Measurements from ENCODE around the gene ZNHIT1. TPM values are rescaled to one million over a fixed set of nuclear protein-coding genes. Genes with fewer than 3 reads are reported as not detected.

The ZNHIT1 gene
- total RNA-seq, 2 experiments from 2014 or later = 31.7 to 35.3 TPM

GRCh38 chr7:101238226-101239182, 20.5 kb downstream of the ZNHIT1 start:
- Mint-ChIP-seq H3K4me1 (ENCODE audit: low read depth) (peaks cover 9% of the 10 kb centered on the region), H3K9me3 (no peaks in the 10 kb centered on the region), H3K27ac (no peak overlapping the region), H3K36me3 (ENCODE audit: low read depth) (peaks cover 8% of the 10 kb centered on the region), H3K27me3 (ENCODE audit: low read depth) (no peaks in the 10 kb centered on the region), H3K4me3 (no peak overlapping the region)
- intact Hi-C loops (cut with micrococcal nuclease) = no loop called here
- CTCF ChIA-PET = interaction anchor here (0.8 to 1.0 kb wide), 2 partner anchors 44 to 95 kb away, joined by 4 read pairs; no protein-coding TSS in a partner anchor
- no peak for DNase-seq

GRCh38 chr7:101239191-101239950, 21.4 kb downstream of the ZNHIT1 start:
- intact Hi-C loops (cut with micrococcal nuclease) = no loop called here
- DNase-seq = no peak
- no peak overlapping the region for H3K4me3 Mint-ChIP-seq
- no peaks in the 10 kb centered on the region for H3K9me3 Mint-ChIP-seq
- no peaks in the 10 kb centered on the region for H3K27me3 Mint-ChIP-seq (ENCODE audit: low read depth)
- H3K27ac Mint-ChIP-seq = no peak overlapping the region
- H3K4me1 Mint-ChIP-seq (ENCODE audit: low read depth) = peaks cover 15% of the 10 kb centered on the region
- CTCF ChIA-PET = interaction anchor here (0.8 to 1.0 kb wide), 2 partner anchors 43 to 95 kb away, joined by 4 read pairs; no protein-coding TSS in a partner anchor
- H3K36me3 Mint-ChIP-seq (ENCODE audit: low read depth) = peaks cover 8% of the 10 kb centered on the region

DNA sequence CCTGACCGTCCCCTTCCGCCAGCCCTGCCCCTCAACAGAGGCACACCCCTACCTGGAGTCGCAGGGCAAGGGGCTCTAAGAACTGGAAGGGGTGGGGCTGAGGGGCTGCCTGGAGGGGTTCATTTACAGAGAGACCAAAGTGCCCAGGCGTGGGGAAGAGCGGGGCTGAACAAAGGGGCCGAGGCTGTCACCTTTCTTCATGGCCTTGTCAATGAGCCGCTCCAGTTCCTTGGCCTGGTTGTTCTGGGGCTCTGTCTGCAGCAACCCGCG, 21.9 kb downstream of the ZNHIT1 start:
- H3K27me3 Mint-ChIP-seq (ENCODE audit: low read depth) = no peaks in the 10 kb centered on the region
- H3K4me1 Mint-ChIP-seq (ENCODE audit: low read depth) = peaks cover 15% of the 10 kb centered on the region
- DNase-seq = no peak
- H3K4me3 Mint-ChIP-seq = no peak overlapping the region
- no peak overlapping the region for H3K27ac Mint-ChIP-seq
- intact Hi-C loops (cut with micrococcal nuclease) = loop anchor here (5.0 to 10.0 kb wide), 2 partner anchors 38 to 345 kb away; partner anchors contain the start of genes ACHE and MOGAT3
- CTCF ChIA-PET = no interaction called here
- no peaks in the 10 kb centered on the region for H3K9me3 Mint-ChIP-seq
- peaks cover 8% of the 10 kb centered on the region for H3K36me3 Mint-ChIP-seq (ENCODE audit: low read depth)

GRCh38 chr7:101240226-101241014, 22.5 kb downstream of the ZNHIT1 start:
- CTCF ChIA-PET = interaction anchor here (0.6 to 1.0 kb wide), 2 partner anchors 31 to 48 kb away, joined by 3 to 7 read pairs; no protein-coding TSS in a partner anchor
- no peaks in the 10 kb centered on the region for H3K27me3 Mint-ChIP-seq (ENCODE audit: low read depth)
- H3K27ac Mint-ChIP-seq = no peak overlapping the region
- intact Hi-C loops (cut with micrococcal nuclease) = loop anchor here (5.0 to 10.0 kb wide), 2 partner anchors 38 to 346 kb away; partner anchors contain the start of genes ACHE and MOGAT3
- H3K4me1 Mint-ChIP-seq (ENCODE audit: low read depth) = peaks cover 20% of the 10 kb centered on the region
- H3K9me3 Mint-ChIP-seq = no peaks in the 10 kb centered on the region
- no peak for DNase-seq
- H3K4me3 Mint-ChIP-seq = no peak overlapping the region
- H3K36me3 Mint-ChIP-seq (ENCODE audit: low read depth) = peaks cover 8% of the 10 kb centered on the region

- Mint-ChIP-seq H3K27ac (no peak overlapping the region), H3K27me3 (ENCODE audit: low read depth) (no peaks in the 10 kb centered on the region), H3K4me1 (ENCODE audit: low read depth) (peaks cover 25% of the 10 kb centered on the region), H3K36me3 (ENCODE audit: low read depth) (peaks cover 13% of the 10 kb centered on the region), H3K4me3 (no peak overlapping the region), H3K9me3 (no peaks in the 10 kb centered on the region)
- intact Hi-C loops (cut with micrococcal nuclease) = loop anchor here (5.0 to 10.0 kb wide), 2 partner anchors 39 to 346 kb away; partner anchors contain the start of genes ACHE and MOGAT3
- CTCF ChIA-PET = interaction anchor here (0.6 to 1.0 kb wide), 2 partner anchors 30 to 49 kb away, joined by 3 to 7 read pairs; no protein-coding TSS in a partner anchor
- no peak for DNase-seq
These were observed 23.0 kb downstream of the ZNHIT1 start for GRCh38 chr7:101241015-101241363.

GRCh38 chr7:101241443-101242349, 23.7 kb downstream of the ZNHIT1 start:
- Mint-ChIP-seq H3K36me3 (ENCODE audit: low read depth) (peaks cover 13% of the 10 kb centered on the region), H3K27ac (no peak overlapping the region), H3K4me1 (ENCODE audit: low read depth) (peaks cover 27% of the 10 kb centered on the region), H3K4me3 (no peak overlapping the region), H3K9me3 (no peaks in the 10 kb centered on the region), H3K27me3 (ENCODE audit: low read depth) (no peaks in the 10 kb centered on the region)
- intact Hi-C loops (cut with micrococcal nuclease) = loop anchor here (5.0 to 10.0 kb wide), 2 partner anchors 39 to 347 kb away; partner anchors contain the start of genes ACHE and MOGAT3
- DNase-seq = no peak
- CTCF ChIA-PET = interaction anchor here (0.6 to 5.5 kb wide), 5 partner anchors 25 to 99 kb away, joined by 3 to 32 read pairs (median 4); no protein-coding TSS in a partner anchor

- peak overlapping the region; percentile 99 for H3K4me3 Mint-ChIP-seq
- H3K4me1 Mint-ChIP-seq (ENCODE audit: low read depth) = peaks cover 34% of the 10 kb centered on the region
- peaks cover 12% of the 10 kb centered on the region for H3K36me3 Mint-ChIP-seq (ENCODE audit: low read depth)
- DNase-seq = peak; percentile 13
- H3K9me3 Mint-ChIP-seq = no peaks in the 10 kb centered on the region
- intact Hi-C loops (cut with micrococcal nuclease) = loop anchor here (1.0 to 10.0 kb wide), 6 partner anchors 8 to 349 kb away; partner anchors contain the start of genes ACHE, MOGAT3 and TRIM56
- CTCF ChIA-PET = interaction anchor here (0.6 to 5.5 kb wide), 20 partner anchors 9 to 1191 kb away, joined by 3 to 36 read pairs (median 4); partner anchors contain the start of genes PLOD3 and ZNHIT1
- H3K27me3 Mint-ChIP-seq (ENCODE audit: low read depth) = no peaks in the 10 kb centered on the region
- peak overlapping the region; percentile 96 for H3K27ac Mint-ChIP-seq
These were observed 25.8 kb downstream of the ZNHIT1 start for GRCh38 chr7:101243646-101244374.

- H3K4me1 Mint-ChIP-seq (ENCODE audit: low read depth) = peaks cover 37% of the 10 kb centered on the region
- CTCF ChIA-PET = interaction anchor here (0.6 to 5.5 kb wide), 17 partner anchors 9 to 102 kb away, joined by 3 to 36 read pairs (median 4); partner anchors contain the start of genes PLOD3 and ZNHIT1
- peak within 1 kb of the TSS; percentile 99 for H3K4me3 Mint-ChIP-seq
- H3K36me3 Mint-ChIP-seq (ENCODE audit: low read depth) = peaks cover 12% of the 10 kb centered on the region
- H3K27me3 Mint-ChIP-seq (ENCODE audit: low read depth) = no peaks in the 10 kb centered on the region
- DNase-seq = peak; percentile 94
- peak within 1 kb of the TSS; percentile 96 for H3K27ac Mint-ChIP-seq
- intact Hi-C loops (cut with micrococcal nuclease) = loop anchor here (1.0 to 10.0 kb wide), 7 partner anchors 8 to 350 kb away; partner anchors contain the start of genes ACHE, MOGAT3, TRIM56 and ZNHIT1
- H3K9me3 Mint-ChIP-seq = no peaks in the 10 kb centered on the region
These were observed 26.6 kb downstream of the ZNHIT1 start, which contains the start of gene FIS1 for GRCh38 chr7:101244375-101245146. Gene FIS1 (minus strand): TSS chr7:101245081. CDS start chr7:101245004, 77 bp downstream.

- CTCF ChIA-PET = interaction anchor here (1.4 to 5.5 kb wide), 7 partner anchors 8 to 102 kb away, joined by 4 to 36 read pairs (median 13); partner anchors contain the start of genes PLOD3 and ZNHIT1
- peaks cover 40% of the 10 kb centered on the region for H3K4me1 Mint-ChIP-seq (ENCODE audit: low read depth)
- peak overlapping the region; percentile 99 for H3K4me3 Mint-ChIP-seq
- H3K27me3 Mint-ChIP-seq (ENCODE audit: low read depth) = no peaks in the 10 kb centered on the region
- no peak for DNase-seq
- H3K27ac Mint-ChIP-seq = peak overlapping the region; percentile 96
- no peaks in the 10 kb centered on the region for H3K9me3 Mint-ChIP-seq
- intact Hi-C loops (cut with micrococcal nuclease) = loop anchor here (1.0 to 10.0 kb wide), 3 partner anchors 27 to 350 kb away; partner anchors contain the start of genes ACHE and ZNHIT1
- H3K36me3 Mint-ChIP-seq (ENCODE audit: low read depth) = peaks cover 12% of the 10 kb centered on the region
These were observed 27.2 kb downstream of the ZNHIT1 start for GRCh38 chr7:101245147-101245668.

All from activated naive CD4-positive, alpha-beta T cell treated with anti-CD3 and anti-CD28 coated beads for 36 hours (primary cell).